Thyroid gland (tissue), 4 donors: ENCODE results near the gene WFDC1. TPM values are rescaled to one million over a fixed set of nuclear protein-coding genes. Genes with fewer than 3 reads are reported as not detected.
A peak's percentile ranks its signal among the peaks of the same experiment; 100 is the strongest.

Experiments used
- DNase-seq, 2 donors: peaks; one replicate each; pipeline ENCODE4 v3.0.0-alpha.2; 2019
- H3K27ac ChIP-seq, 3 donors: fragments of 200-600 bp; sonication (generic); 1 replicate in 2 of 3; 2 replicates in 1 of 3; pipeline ENCODE4 v1.5.1; 2016 to 2019; ENCODE audit warnings: mild to moderate bottlenecking in 1 of 3, moderate library complexity in 1 of 3
- H3K27me3 ChIP-seq: fragments of 200-600 bp; sonication (generic); one replicate; pipeline ENCODE4 v1.5.1; 2019
- H3K36me3 ChIP-seq, 2 donors: fragments of 200-600 bp; sonication (generic); one replicate each; pipeline ENCODE4 v1.5.1; 2016 to 2019
- H3K4me1 ChIP-seq, 2 donors: fragments of 200-600 bp; sonication (generic); one replicate each; pipeline ENCODE4 v1.5.1; 2017 to 2019
- H3K4me3 ChIP-seq, 3 donors: fragments of 200-600 bp; sonication (generic); replicated peaks in 1 of 3; 1 replicate in 2 of 3; 2 replicates in 1 of 3; pipeline ENCODE4 v1.5.1; 2016; ENCODE audit warnings: mild to moderate bottlenecking in 1 of 3
- H3K9me3 ChIP-seq: fragments of 200-600 bp; sonication (generic); one replicate; pipeline ENCODE4 v1.5.1; 2017
- POLR2A ChIP-seq, 2 donors: fragments of 450-650 bp; IDR thresholded peaks; one replicate each; pipeline ENCODE4 v1.6.1; 2017; ENCODE audit warnings: antibody characterized with exemption in 2 of 2, mild to moderate bottlenecking in 2 of 2, moderate library complexity in 1 of 2
- WGBS, 2 donors: methylation state at CpG; one replicate each; pipeline ENCODE4 v1.1.5; 2017; 5-methylcytosine and 5-hydroxymethylcytosine counted together
- intact Hi-C: fragments of 100-400 bp; cut with DNase I; formaldehyde crosslinking; loops from one replicate; pipeline ENCODE4 v1.15.1; 2023
- total RNA-seq, 4 donors: library from RNA; depleted of rRNA; stranded (reverse); fragments of >200 nt; gene quantifications; one replicate each; pipeline ENCODE4 v1.2.3, GENCODE V29; 2016
- TF ChIP-seq, protein P1 (sequence below), 6 experiments: fragments of 200-600 bp in 3 of 6; fragments of 450-650 bp in 3 of 6; sonication (generic) in 3 of 6; IDR thresholded peaks; one replicate each; pipeline ENCODE4 v1.5.1; 2016 to 2019; ENCODE audit warnings: antibody characterized with exemption in 6 of 6, mild to moderate bottlenecking in 2 of 6, inconsistent platforms in 1 of 6, moderate library complexity in 1 of 6

The WFDC1 gene
- total RNA-seq, 4 donors from 2014 or later, result 1.3 to 2.1 (median 1.6) TPM; not detected in 1

DNA sequence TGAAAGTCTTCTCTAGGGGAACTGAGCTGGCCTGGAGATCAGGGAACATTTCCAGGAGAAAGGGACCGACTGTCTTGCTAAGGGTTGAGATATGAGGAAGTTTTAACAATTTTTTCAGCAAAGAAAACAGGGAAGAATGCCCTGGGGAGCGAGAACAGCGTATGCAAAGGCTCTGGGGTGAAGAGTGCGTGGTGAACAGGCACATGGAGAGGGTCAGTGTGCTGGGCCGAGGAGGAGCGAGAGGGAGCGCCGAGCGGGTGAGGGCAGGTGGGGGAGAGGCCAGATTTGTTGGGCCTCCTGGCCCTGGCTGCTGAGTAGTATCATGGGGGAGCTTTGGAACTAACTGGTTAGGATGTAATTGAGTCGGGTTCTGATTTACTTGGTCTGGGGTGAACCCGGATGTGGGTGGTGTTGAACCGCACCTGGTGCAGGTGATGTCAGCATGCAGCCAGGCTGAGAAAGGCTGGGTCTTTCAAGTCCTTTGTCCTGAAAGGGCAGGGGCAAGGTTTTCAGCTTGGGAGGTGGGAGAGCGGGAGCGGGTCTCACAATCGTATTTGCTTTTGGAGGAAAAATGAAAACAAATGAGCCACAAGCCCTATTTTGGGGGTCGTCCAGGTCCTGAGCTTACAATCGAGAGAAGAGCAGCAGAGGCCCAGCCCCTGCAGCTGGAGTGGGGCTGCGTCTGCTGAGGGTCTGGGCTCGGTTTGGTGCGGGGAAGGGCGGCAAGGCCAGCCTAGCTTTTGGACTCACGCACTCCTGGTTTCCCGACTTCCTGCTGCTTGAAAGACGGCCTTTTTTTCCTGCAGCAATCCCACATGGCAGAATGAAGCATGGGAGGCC lies 11.1 kb upstream of the WFDC1 start:
- peak overlapping the region in 2 of 3 donors; percentile 27 to 41 for H3K27ac ChIP-seq
- intact Hi-C loops, result no loop called here

DNA sequence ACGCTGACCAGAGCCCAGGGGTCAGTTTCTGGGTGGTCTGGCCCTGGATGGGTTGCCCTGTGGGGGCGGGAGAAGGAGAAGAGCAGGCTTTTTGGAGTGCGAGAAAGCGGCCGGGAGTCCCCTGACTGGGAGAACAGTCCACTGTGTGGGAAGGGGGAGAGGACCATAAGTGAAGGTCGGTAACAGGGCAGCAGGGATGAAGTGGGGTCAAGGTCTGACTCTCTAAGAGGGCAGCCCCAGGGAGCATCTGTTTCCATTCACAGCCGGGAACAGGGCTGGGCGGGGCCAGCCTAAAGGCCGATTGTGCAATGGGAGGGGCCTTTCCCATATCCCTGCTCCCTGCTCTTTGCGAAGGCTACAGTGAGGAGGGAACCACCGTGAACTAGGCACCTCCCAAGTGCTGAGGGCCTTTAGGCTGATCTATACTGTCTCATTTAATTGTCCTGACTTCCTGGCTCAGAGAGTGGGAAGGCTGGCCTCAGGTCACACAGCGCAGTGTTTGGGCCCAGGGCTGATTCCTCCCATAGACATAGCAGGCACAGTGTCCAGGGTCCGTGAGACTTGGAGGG lies 10.4 kb upstream of the WFDC1 start:
- Histone ChIP-seq H3K4me1 (no peaks in the 10 kb centered on the region), H3K27ac (peak overlapping the region in 2 of 3 donors; percentile 41 to 46), H3K4me3 (no peak overlapping the region), H3K27me3 (no peaks in the 10 kb centered on the region), H3K36me3 (no peaks in the 10 kb centered on the region), H3K9me3 (no peaks in the 10 kb centered on the region)
- intact Hi-C loops, result no loop called here
- TF ChIP-seq, protein P1, sequence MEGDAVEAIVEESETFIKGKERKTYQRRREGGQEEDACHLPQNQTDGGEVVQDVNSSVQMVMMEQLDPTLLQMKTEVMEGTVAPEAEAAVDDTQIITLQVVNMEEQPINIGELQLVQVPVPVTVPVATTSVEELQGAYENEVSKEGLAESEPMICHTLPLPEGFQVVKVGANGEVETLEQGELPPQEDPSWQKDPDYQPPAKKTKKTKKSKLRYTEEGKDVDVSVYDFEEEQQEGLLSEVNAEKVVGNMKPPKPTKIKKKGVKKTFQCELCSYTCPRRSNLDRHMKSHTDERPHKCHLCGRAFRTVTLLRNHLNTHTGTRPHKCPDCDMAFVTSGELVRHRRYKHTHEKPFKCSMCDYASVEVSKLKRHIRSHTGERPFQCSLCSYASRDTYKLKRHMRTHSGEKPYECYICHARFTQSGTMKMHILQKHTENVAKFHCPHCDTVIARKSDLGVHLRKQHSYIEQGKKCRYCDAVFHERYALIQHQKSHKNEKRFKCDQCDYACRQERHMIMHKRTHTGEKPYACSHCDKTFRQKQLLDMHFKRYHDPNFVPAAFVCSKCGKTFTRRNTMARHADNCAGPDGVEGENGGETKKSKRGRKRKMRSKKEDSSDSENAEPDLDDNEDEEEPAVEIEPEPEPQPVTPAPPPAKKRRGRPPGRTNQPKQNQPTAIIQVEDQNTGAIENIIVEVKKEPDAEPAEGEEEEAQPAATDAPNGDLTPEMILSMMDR (IDR thresholded peaks at IDR 0.05), result no peak
- no peak for TF ChIP-seq POLR2A (IDR thresholded peaks at IDR 0.05)
- 52 to 57% methylated on average over 12 to 13 of the region's 13 CpGs for WGBS, 2 donors
- peak; percentile 11 to 17 for DNase-seq

More for the DNA sequence above, 11.1 kb upstream of the WFDC1 start:
- no peak overlapping the region for H3K4me3 ChIP-seq
- no peak for TF ChIP-seq POLR2A (IDR thresholded peaks at IDR 0.05)
- no peaks in the 10 kb centered on the region for H3K36me3 ChIP-seq
- no peaks in the 10 kb centered on the region for H3K9me3 ChIP-seq
- H3K27me3 ChIP-seq, result no peaks in the 10 kb centered on the region
- DNase-seq, result no peak
- 73 to 80% methylated on average over 24 of the region's 24 CpGs for WGBS, 2 donors
- H3K4me1 ChIP-seq, result no peaks in the 10 kb centered on the region

DNA sequence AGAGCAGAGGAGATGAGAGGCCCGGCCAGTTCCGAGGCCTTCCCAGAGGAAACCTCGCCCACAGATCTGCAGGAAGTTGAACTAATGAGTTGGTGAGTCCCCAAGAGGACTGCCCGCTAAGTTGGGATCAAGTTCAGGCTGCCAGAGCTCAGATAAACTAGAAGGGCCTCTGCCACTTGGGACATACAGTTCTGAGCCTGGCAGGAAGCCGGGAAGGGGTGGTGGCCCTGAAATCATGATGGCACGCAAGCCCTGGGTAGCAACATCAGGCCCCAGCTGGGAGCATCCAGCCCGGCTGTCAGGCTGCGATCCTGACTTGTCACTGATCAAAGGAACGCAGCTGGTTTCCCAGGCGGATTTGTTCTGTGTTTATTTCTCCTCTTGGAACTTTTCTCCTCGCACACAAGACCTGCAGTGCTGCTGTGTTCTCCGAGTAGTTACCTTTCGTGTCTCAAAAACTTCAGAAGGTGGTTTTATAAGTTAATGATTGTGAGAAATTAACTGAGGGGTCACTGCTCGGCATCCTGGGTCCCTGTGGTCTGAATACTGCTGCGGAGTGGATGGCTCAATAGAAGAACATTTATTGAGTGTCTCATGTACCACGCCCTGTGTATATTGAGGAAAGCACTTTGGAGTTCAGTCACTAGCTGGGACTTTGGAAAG lies 8.0 kb upstream of the WFDC1 start:
- DNase-seq, result peak; percentile 16 to 28
- WGBS, 2 donors, result 65 to 77% methylated on average over 16 of the region's 16 CpGs
- no peak for TF ChIP-seq POLR2A (IDR thresholded peaks at IDR 0.05)
- TF ChIP-seq, protein P1 (IDR thresholded peaks at IDR 0.05), result no peak

DNA sequence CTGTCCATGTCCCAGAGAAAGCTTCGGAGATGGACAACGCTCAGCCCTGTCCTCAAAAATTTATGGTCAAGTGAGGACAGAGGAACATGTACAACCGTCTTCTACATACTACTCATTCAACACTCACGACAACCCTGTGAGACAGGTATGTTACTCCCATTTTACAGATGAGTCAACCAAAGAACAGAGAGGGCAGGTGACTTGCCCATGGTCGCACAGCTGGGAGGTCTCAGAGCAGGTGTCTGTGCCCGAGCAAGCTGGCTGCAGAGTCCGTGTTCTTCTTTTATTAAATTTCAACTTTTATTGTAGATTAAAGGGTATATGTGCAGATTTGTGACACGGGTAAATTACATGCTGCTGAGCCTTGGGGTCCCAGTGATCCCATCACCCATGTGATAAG lies 5.8 kb upstream of the WFDC1 start:
- intact Hi-C loops, result no loop called here
- Histone ChIP-seq H3K36me3 (no peaks in the 10 kb centered on the region), H3K4me3 (no peak overlapping the region), H3K9me3 (no peaks in the 10 kb centered on the region), H3K27ac (no peak overlapping the region), H3K4me1 (no peaks in the 10 kb centered on the region), H3K27me3 (no peaks in the 10 kb centered on the region)
- TF ChIP-seq, protein P1 (IDR thresholded peaks at IDR 0.05), result no peak
- TF ChIP-seq POLR2A (IDR thresholded peaks at IDR 0.05), result no peak
- 79 to 82% methylated on average over 8 of the region's 8 CpGs for WGBS, 2 donors
- DNase-seq, result no peak

More for the DNA sequence above, 8.0 kb upstream of the WFDC1 start:
- intact Hi-C loops, result no loop called here
- H3K27ac ChIP-seq, result peak overlapping the region in 2 of 3 donors; percentile 39 to 50
- H3K36me3 ChIP-seq, result no peaks in the 10 kb centered on the region
- H3K4me3 ChIP-seq, result no peak overlapping the region
- H3K27me3 ChIP-seq, result no peaks in the 10 kb centered on the region
- no peaks in the 10 kb centered on the region for H3K4me1 ChIP-seq
- no peaks in the 10 kb centered on the region for H3K9me3 ChIP-seq

DNA sequence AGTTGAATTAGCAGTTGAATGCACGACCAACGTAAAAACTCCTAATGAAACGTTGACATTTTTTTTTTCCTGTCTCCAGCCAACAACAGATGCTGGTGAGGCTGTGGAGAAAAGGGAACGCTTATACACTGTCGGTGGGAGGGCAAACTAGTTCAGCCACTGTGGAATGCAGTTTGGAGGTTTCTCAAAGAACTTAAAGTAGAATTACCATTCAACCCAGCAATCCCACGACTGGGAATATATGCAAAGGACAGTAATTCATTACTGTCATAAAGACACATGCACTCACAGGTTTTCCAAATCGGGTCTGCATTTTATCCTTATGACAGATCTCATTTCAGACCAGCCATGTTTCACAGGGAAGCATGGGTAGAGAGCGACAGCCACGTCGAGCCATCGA lies 3.5 kb upstream of the WFDC1 start:
- intact Hi-C loops, result no loop called here
- H3K4me3 ChIP-seq, result no peak overlapping the region
- no peaks in the 10 kb centered on the region for H3K27me3 ChIP-seq
- no peak for DNase-seq
- 71 to 72% methylated on average over 11 of the region's 11 CpGs for WGBS, 2 donors
- H3K4me1 ChIP-seq, result peaks cover 12 to 13% of the 10 kb centered on the region in 2 donors
- TF ChIP-seq POLR2A (IDR thresholded peaks at IDR 0.05), result no peak
- TF ChIP-seq, protein P1 (IDR thresholded peaks at IDR 0.05), result no peak
- H3K27ac ChIP-seq, result no peak overlapping the region
- no peaks in the 10 kb centered on the region for H3K9me3 ChIP-seq
- no peaks in the 10 kb centered on the region for H3K36me3 ChIP-seq
